Stimulated activated CD8-positive, alpha-beta memory T cell treated with anti-CD3 and anti-CD28 coated beads, Interleukin-12 subunit alpha, Interleukin-12 subunit beta, amount 100 ng/mL, for 24 hours (primary cell): ENCODE data around the gene IRAK1.

Experiments
- DNase-seq: peaks from one replicate; pipeline ENCODE4 v3.0.0-alpha.2; 2020; ENCODE audit errors: extremely low read depth

The IRAK1 gene

DNA sequence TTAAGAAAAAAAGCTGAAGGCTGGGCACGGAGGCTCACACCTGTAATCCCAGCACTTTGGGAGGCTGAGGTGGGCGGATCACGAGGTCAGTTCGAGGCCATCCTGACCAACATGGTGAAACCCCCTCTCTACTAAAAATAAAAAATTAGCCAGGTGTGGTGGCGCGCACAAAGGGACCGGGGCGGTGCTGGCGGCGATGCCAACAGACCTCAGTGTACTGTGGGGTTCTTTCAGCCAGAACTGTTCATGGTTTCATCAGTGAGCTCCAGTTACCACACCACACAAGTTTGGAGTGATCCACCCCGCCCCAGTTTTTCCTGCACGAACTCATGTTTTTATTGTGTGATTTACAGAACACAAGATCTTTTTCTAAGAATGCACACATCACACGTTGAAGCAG lies 21.2 kb upstream of the IRAK1 start:
- DNase-seq = no peak

DNA sequence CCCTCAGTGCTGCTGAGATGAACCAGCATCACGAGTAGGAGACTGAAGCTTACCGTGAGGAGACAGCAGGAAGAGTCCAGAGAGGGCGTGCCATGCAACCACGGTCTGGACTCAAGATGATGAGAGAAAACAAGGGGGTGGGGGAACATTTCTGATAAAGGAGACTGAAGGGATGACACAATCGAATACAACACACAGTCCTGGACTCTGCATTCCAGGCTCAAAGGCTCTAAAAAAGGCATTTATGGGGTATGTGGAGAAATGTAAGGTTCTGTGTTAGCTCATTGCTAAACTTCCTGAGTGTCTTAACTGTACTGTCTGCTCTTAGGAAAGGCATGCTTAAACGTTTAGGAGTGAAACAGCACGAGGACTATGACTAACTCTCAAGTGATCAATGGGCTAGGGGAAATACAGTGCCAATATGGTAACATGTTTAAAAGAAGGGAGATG lies 20.6 kb upstream of the IRAK1 start:
- no peak for DNase-seq

DNA sequence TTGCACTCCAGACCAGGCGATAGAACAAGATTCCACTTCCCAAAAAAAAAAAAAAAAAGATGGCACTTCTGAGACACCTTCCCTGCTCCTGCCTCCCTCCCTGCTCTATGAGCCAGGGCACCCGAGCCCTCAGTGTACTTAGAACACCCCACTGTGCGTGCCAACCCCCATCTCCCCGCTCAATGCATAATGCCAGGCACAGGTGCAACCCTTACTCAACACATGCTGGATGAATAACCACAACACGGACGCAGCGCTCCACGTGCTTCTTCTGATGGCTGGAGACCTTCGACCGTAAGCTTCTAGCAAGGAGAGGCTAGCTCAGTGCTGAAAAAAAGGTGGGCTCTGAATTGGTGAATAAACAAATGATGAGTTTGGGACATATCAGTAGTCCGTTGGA lies 19.9 kb upstream of the IRAK1 start:
- no peak for DNase-seq

DNA sequence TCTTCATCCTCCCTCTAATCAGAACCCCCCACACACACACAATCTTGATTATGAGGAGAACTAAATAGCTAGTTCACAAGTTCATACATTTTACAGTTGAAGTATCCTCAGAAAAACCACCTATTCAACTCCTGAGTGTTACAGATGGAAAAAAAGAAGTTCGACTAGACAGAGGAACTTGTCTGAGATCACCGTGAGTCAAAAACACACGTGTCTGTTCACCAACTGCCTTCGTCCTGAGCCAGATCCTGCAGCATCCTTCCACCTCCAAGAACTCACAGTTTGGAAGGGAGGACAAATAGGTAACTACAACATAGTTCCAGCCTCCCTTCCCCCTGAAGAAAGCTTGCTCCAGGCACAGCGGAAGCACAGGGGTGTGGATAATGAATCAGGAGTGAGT lies 19.0 kb upstream of the IRAK1 start:
- no peak for DNase-seq

DNA sequence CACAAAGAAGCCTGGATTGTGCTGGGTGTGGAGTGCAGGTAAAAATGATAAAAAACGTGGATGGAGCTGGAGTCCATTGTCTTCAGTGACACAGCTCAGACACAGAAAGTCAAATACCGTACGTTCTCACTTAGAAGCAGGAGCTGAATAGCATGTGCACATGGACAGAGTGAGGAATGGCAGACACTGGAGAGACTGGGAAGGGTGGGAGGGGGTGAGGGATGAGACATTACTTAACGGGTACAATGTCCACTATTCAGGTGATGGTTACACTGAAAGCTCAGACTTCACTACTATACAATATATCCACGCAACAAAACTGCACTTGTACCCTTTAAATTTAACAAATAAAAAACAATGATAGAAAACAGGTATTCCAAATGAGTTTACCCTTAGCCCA lies 18.1 kb upstream of the IRAK1 start:
- no peak for DNase-seq

DNA sequence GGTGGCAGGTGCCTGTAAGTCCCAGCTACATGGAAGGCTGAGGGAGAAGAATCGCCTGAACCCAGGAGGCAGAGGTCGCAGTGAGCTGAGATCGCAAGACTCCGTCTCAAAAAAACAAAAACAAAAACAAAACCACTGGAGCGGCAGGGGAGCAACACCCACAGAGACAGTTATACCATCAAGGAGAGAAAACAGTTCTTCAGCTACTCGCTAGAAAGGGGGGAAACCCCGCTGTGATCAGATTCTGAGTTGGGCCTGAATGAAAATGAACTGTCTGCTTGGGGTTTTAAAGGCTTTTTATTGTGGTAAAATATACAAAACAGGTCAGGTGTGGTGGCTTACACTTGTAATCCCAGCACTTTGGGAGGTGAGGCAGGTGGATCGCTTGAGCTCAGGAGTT lies 16.8 kb upstream of the IRAK1 start:
- DNase-seq = no peak

DNA sequence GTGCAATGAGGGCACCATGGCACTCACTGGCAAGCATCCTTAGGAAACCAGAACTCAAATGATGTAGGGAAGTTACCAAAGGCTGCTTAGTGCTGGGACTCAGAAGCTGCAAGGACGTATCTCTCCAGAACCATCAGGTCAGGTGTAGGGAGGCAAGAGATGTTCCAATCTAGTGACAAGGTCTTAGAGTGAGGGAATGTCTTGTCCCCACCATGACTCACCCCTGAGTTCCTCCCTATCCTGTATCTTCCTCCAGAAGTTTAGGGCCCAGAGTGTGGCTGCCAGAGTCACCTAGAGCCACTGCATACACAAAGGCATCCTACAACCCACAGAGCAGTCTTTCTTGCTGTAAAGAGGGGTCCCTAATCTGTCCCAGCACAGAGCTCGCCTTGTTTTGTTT lies 14.1 kb upstream of the IRAK1 start:
- no peak for DNase-seq

DNA sequence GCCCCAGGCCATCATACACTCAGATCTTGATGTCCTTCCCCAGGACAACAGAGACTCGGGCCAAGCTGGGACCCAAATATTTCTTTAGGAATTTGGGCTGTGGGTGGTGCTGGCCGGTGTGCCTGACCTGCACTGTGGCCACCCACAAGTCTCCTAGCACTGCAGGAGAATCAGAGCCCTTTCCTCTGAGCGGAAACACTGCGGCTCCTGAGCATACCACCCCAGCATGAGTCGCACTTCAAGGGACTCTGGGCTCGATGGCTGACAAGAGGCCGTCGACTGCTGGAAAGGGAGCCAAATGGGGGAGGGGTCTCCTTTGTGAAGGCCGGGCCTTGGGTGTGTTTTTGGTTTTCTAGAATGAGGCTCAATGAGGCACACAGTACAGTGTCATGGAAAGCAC lies 13.0 kb upstream of the IRAK1 start:
- no peak for DNase-seq

DNA sequence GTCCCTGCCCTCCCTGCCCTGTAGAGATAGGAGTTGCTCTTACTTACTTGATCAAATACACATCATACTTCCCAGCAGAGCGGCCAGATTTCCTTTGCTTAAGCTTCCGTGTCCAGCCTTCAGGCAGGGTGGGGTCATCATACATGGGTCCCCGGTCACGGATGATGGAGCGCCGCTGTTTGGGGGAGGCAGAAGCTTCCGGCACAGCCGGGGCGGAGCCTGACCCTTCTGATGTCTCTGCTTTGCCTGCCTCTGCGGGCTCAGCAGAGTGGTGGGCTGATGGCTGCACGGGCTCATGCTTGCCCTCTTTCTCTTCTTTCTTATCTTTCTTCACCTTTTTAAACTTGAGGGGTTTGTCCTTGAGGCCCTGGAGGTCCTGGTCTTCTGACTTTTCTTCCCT lies 12.5 kb upstream of the IRAK1 start:
- no peak for DNase-seq

DNA sequence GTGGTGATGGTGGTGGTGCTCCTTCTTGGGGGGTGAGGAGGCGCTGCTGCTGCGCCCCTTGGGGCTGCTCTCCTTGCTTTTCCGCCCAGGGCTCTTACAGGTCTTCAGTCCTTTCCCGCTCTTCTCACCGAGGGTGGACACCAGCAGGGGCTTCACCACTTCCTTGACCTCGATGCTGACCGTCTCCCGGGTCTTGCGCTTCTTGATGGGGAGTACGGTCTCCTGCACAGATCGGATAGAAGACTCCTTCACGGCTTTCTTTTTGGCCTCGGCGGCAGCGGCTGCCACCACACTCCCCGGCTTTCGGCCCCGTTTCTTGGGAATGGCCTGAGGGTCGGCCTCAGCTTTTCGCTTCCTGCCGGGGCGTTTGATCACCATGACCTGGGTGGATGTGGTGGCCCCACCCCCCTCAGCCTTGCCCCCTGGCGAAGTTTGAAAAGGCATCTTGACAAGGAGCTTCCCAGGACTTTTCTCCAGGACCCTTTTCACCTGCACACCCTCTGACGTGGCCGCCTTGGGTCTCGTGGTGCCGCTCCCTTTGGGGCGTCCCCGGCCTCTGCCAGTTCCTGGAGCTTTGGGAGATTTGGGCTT lies 11.1 kb upstream of the IRAK1 start:
- DNase-seq = no peak

DNA sequence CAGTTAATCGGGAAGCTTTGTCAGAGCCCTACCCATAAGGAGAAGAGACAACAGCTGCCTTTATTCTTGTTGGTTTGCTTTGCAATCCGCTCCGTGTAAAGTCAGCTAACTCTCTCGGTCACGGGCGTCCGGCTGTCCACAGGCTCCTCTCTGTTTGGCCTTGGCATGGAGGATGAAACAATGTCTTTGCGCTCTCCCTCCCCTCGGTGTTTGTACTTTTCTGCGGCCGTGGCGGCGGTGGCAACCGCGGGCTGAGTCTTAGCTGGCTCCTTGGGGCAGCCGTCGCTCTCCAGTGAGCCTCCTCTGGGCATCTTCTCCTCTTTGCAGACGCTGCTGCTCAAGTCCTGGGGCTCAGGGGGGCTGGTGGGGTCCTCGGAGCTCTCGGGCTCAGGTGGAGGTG lies 10.6 kb upstream of the IRAK1 start:
- DNase-seq = no peak

DNA sequence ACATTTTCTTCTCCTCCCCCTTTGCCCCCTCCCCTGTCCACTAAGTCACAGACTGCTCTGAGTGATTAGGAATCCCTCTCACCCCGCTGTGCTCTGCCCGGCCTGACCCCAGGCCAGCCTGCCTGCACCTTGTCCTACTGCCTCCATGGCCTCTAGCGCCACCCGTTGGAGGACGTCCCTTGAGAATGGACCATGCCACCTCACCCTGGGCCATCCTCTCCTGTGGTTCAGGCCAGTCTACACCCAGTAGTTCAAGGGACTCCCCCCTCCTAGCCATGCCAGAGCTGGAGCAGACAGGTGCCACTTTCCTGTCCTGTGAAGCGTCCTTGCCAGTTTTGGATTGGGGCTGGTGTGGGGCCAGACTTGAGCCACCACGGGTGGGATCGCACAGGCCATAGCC lies 9.7 kb upstream of the IRAK1 start:
- no peak for DNase-seq

DNA sequence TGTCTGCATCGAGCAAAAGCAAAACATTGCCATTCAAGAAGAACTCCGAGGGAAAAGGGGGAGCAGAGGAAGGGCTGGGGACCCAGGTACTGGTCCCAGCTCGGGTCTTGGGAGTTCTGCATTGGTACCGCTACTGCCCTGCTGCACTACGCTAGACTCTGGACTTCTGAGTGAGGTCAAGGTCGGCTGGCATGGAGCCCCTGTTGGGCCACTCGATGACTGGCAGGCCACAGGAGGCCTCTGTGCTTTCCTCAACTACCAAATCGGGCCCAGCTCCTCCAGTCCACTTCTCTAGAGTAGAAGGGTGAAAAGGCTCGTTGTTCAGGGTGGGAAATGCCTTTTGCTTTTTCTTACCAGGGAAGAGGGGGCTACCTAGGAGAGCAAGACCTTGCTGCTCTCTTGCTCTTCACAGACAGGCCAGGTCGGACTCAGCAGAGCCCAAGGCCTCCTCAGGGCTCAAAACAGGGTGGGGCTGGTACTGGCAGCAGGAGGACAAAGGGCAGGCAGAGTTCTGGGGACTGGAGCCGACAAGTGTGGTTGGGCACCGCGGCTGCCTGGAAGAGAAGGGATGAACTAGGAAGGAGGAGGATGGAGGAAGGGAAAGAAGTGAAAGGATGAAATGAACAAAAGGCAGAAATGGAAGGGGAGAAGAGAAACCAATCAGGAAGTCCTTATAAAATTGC lies 8.9 kb upstream of the IRAK1 start:
- no peak for DNase-seq

DNA sequence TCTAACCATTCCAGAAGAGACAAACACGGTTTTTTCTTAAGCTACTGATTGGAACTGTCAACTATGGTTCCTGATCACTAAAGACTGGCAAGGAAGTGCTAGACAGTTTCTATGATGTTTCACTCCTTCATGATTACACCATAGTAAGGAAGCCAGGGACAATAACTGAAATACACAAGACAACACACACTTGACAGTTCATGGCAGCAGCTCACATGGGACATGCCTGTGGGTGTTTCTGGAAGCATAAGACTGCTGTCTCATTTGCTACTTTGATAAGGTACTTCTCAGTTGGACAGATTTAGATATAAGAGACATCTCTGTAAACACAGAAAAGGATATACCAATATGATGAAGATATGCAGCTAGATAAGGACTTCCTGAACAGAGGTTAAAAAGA lies 8.3 kb upstream of the IRAK1 start:
- no peak for DNase-seq

DNA sequence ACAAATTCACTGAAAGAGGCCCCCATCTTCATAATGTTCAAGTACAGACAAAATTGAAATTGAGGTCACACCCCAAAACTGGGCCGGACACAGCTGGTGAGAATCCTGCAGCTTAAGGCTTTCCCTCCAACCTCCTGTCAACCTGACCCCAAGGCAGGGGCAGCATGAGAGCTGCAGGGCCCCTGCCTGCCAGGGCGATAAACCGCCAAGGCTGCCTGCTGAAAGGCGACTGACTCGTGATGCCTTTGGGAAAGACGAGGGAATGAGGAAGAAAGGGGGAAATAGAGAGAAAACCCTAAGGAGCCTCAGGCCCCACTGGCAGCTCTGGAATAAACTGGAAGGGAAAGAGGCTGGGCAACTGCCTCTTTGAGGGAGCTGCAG lies 7.3 kb upstream of the IRAK1 start:
- no peak for DNase-seq

DNA sequence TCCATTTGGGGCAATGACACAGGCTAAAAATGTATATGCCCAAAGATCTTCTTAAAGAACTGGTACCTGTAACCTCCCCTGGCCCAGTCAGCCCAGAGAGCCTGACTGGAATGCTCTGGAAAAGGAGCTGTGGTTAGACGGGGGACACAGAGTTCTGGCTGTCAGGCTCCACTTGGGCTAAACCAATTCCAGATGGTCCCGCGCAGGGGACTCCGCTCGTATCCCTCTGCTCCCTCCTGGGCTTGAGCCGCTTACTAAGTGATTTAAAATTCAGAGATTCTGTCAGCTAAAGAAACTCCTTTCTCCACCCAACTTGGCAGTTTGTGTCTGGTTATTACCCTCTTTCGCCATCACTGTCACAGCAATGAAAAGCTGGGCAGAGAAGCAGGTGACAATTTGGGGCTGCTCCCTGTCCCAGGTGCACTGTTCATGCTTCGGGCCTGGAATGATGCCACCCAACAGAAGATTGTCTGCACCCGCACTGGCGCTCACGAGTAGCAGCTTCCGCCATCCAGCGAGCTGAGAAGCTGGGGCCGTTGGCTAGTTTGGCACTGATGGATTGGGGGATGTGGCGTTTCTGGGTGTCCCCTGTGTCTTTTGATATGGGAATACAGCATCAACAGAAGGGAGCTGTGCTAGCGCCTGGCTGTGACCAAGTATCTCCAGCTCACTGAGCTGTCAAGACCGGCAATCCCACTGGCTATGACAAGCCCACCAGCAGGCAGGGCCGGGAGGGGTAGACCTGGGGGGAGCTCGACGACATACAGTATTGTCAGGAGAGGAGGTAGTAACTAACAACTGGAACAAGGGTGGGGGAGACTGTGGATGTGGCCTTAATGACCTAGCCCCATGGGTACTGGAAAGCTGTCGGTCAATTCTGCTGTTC lies 6.7 kb upstream of the IRAK1 start:
- no peak for DNase-seq

DNA sequence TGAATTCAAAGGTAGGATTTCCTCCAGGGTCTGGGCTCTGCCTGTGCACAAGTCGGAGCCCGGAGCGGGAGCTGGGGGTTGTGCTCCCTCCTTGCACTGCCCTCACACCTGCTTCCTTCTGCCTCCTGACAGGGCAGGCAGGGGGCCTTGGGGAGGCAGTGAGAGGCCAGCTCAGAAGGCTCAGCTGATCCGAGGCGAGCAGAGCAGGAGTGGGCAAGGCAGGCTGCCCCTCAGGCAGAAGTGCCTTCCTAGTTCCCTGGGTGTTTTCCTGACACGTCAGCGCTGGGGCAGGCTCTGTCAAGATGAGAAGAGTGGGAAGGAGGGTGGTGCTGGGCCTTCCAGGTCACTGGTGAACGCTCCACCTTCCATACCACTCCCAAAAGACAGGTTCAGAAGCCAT lies 5.5 kb upstream of the IRAK1 start:
- DNase-seq = no peak

DNA sequence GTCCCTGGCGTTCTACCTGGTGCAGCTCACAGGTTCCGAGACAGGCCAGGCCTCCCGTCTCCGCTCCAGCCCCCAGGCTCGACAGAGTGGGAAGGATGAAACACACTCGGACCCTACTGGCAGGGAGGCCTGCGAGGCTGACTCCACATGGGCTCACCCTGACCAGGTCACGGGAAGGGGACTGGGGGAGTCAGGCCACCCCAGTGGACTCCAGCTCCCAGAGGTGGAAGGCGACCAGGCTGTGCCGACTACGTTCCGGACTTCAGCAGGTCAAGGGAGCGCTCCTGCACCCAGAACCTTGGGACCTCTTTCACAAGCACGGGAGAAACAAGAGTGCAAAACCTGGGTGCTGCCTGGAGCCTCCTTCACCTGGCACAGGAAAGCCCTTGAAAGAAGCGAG lies 4.6 kb upstream of the IRAK1 start:
- no peak for DNase-seq

DNA sequence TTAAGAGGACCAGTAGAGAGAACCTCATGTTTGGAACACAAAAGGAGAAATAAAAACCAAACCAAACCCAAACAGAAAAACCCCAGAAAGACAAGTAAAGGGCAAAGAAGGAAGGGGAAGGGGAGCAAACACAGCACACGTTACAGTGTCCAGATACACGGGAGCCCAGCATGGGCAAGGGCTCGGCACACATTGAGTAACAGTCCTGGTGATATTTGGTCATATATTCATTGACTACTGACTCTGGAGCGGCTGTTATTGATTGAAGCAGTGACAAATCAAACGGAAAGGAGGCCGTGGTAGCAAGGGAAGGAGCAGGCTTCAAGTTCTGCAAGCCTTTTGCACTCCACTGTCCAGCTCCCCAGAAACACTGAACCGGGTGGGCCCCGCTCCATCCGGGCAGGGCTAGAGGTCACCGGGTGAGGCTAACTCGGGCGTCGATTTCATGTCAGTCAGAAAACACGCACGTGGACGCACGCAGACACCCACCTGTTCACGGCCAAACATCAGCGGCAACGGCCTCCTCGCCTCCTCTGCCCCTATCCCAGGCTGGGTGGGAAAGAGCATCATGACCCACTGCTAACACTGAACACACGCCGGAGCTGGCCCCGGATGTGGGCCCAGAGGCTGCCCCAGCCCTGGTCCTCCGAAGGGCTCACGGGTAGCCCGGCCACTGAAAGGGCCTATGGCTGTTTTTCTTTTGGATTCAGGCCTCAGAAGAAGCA lies 3.7 kb upstream of the IRAK1 start:
- no peak for DNase-seq

DNA sequence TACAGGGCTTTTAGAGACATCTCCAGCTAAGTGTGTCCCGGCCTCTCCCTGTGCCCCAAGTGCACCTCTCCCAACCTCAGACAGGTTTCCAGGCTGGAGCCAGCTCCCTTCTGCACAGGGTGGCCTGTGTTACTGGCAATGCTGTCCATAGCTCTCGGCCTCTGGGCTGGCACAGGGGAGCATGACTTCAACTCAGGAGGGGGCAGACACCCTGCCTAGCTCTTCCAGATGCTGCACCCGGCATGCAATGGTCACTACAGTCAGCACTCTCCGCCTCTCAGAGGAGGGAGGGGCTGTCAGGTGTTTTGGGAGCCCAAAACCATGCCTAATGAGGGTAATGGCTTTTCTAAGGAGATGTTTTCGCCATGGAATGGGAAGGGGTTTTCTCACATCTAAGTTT lies 2.4 kb upstream of the IRAK1 start:
- no peak for DNase-seq

DNA sequence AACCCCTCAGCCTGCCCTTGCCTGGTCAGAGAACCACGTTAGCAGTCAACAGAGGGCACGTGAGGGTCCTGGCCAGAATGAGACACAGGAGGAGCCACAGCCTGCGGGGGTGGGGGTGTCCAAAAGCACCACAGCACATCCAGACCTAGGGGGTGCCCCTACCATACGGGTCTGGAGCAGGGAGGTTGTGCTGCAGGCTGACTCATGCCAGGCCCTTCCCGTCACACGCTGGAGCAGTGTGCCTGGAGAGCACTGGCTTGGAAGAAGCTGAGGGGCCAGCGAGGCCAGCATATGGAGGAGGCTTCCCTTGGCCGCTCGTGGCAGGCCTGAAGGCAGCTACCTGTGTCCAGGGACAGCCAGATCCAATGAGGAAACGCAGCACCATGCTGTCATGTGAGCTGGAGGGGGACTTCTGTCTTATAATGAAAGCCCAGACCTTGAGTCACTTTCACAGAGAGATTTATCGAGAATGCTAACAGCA lies 1.5 kb upstream of the IRAK1 start:
- no peak for DNase-seq

DNA sequence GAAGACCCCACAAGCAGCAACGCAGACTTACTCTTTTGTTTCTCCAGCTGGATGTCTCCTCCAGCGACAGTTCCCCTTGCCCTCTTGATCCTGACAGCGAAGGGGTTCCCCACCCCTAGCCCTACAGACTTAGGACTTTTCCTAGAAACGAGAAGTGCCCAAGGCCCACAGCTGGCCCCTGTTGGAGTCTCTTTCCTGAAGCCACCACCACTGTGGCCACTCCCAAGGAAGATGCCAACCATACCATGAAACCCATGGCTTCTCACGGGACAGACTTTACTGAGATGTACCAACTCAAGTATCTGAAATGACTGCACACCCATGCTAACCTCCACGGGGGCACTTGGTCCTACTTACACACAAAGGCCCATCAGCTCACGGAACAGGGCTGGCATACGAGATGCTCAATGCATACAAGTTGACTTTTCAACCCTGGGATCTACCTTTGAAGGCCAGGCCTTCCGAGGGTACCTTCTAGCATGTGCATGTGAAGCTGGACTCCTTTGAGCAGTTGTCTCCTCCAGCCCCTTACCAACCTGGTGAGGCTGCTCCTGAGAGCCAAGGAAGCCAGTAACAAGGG lies 924 bp upstream of the IRAK1 start:
- no peak for DNase-seq
